ENCODE results near the gene ATP5F1A. TPM values are rescaled to one million over a fixed set of nuclear protein-coding genes. Genes with fewer than 3 reads are reported as not detected.

Gene ATP5F1A
- total RNA-seq, 1 donor from 2014 or later, result 412 TPM

DNA sequence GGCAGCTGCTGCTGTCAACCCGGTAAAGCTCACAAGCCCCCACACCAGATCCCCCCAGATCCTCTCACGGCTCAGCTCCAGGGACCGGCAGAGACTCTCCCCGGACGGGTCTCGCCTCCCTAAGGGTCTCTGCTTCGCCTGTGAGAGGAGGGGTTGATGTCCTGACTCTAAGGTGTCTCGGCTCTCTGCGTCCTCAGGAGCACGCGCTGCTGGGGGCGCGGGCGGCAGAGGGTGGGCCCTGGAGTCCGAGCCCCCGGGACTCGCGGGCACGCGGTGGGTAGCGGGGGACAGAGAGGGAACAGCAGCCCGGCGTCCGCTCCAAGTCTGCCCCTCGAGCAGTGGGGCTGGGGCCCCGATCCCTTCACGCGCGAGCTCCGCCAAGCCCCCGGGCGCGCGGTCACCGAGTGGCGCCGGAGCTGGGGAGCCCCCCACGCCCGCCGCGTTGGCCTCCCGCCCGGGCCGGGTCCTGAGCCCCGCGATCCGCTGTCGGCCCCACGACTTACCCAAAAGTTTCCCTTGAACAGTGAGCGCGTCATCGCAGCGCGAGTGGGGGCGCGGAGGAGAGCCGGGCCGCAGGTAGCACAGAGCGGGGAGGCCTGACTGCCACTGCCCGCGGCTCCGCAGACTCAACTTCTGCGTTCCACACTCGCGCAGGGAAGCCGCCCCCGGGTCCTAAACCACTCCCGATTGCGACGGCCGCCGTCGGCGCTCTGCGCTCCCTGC is 26.3 kb downstream of the ATP5F1A start, which contains the start of gene PSTPIP2:
Gene PSTPIP2 (minus strand): TSS at position 608 of the 723 bp plus-strand sequence. CDS start 72 bp downstream, at position 536.
- intact Hi-C loops (cut with micrococcal nuclease), result loop anchor here (2.0 to 10.0 kb wide), 7 partner anchors 17 to 797 kb away; partner anchors contain the start of genes HAUS1 and SLC14A1
- peak; percentile 55 for DNase-seq (ENCODE audit: low spot score)
- Mint-ChIP-seq H3K4me1 (ENCODE audit: low read depth) (peaks cover 44% of the 10 kb centered on the region), H3K27me3 (ENCODE audit: insufficient read depth) (peaks cover 3% of the 10 kb centered on the region), H3K36me3 (ENCODE audit: low read depth) (peaks cover 6% of the 10 kb centered on the region), H3K9me3 (no peaks in the 10 kb centered on the region), H3K4me3 (peak within 1 kb of the TSS; percentile 84), H3K27ac (peak within 1 kb of the TSS; percentile 86)

- no peak for DNase-seq (ENCODE audit: low spot score)
- Mint-ChIP-seq H3K4me3 (peak overlapping the region; percentile 82), H3K27me3 (ENCODE audit: insufficient read depth) (peaks cover 3% of the 10 kb centered on the region), H3K4me1 (ENCODE audit: low read depth) (peaks cover 44% of the 10 kb centered on the region), H3K36me3 (ENCODE audit: low read depth) (peaks cover 6% of the 10 kb centered on the region), H3K27ac (peak overlapping the region; percentile 65), H3K9me3 (no peaks in the 10 kb centered on the region)
- intact Hi-C loops (cut with micrococcal nuclease), result loop anchor here (2.0 to 10.0 kb wide), 3 partner anchors 16 to 796 kb away; partner anchors contain the start of gene SLC14A1
These were observed 27.1 kb downstream of the ATP5F1A start for GRCh38 chr18:46070815-46071652.

GRCh38 chr18:46070232-46070631 is 27.9 kb downstream of the ATP5F1A start:
- intact Hi-C loops (cut with micrococcal nuclease), result loop anchor here (2.0 to 10.0 kb wide), 3 partner anchors 15 to 795 kb away; partner anchors contain the start of gene SLC14A1
- no peaks in the 10 kb centered on the region for H3K9me3 Mint-ChIP-seq
- H3K27ac Mint-ChIP-seq, result no peak overlapping the region
- no peak for DNase-seq (ENCODE audit: low spot score)
- H3K4me3 Mint-ChIP-seq, result no peak overlapping the region
- H3K36me3 Mint-ChIP-seq (ENCODE audit: low read depth), result peaks cover 4% of the 10 kb centered on the region
- H3K4me1 Mint-ChIP-seq (ENCODE audit: low read depth), result peaks cover 44% of the 10 kb centered on the region
- H3K27me3 Mint-ChIP-seq (ENCODE audit: insufficient read depth), result peaks cover 3% of the 10 kb centered on the region

DNA sequence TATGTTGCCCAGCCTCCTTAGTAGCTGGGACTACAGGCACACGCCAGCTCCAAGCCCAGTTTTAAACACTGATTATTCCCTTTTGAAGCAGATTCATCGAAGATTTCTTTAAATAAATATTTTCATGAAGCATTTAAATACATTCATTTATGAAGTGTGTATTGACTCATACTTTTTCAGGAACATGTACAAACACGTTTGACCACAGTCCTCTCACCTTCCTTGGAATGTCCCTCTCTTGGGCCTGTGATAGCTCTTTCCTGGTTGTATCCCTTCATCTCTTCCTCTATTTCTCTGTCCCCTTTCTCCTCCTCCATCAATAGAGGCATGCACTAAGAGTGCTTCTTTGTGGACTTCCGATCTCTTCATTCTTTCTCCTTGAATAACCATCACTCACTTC is 28.6 kb downstream of the ATP5F1A start:
- Mint-ChIP-seq H3K36me3 (ENCODE audit: low read depth) (peaks cover 4% of the 10 kb centered on the region), H3K4me1 (ENCODE audit: low read depth) (peaks cover 44% of the 10 kb centered on the region)
- intact Hi-C loops (cut with micrococcal nuclease), result loop anchor here (1.0 kb wide), 1 partner anchor 56 kb away; no protein-coding TSS in a partner anchor

GRCh38 chr18:46068763-46069162 is 29.3 kb downstream of the ATP5F1A start:
- Mint-ChIP-seq H3K36me3 (ENCODE audit: low read depth) (peaks cover under 1% of the 10 kb centered on the region), H3K4me3 (peak overlapping the region; percentile 5), H3K27ac (no peak overlapping the region), H3K9me3 (no peaks in the 10 kb centered on the region), H3K27me3 (ENCODE audit: insufficient read depth) (peaks cover 3% of the 10 kb centered on the region), H3K4me1 (ENCODE audit: low read depth) (peaks cover 39% of the 10 kb centered on the region)
- intact Hi-C loops (cut with micrococcal nuclease), result loop anchor here (1.0 kb wide), 1 partner anchor 55 kb away; no protein-coding TSS in a partner anchor
- no peak for DNase-seq (ENCODE audit: low spot score)

More for the DNA sequence above, 28.6 kb downstream of the ATP5F1A start:
- DNase-seq (ENCODE audit: low spot score), result no peak
- no peaks in the 10 kb centered on the region for H3K9me3 Mint-ChIP-seq
- H3K27ac Mint-ChIP-seq, result no peak overlapping the region
- H3K27me3 Mint-ChIP-seq (ENCODE audit: insufficient read depth), result peaks cover 3% of the 10 kb centered on the region
- H3K4me3 Mint-ChIP-seq, result peak overlapping the region; percentile 37

GRCh38 chr18:46067438-46068007 is 30.6 kb downstream of the ATP5F1A start:
- no peaks in the 10 kb centered on the region for H3K9me3 Mint-ChIP-seq
- H3K4me1 Mint-ChIP-seq (ENCODE audit: low read depth), result peaks cover 27% of the 10 kb centered on the region
- no peak overlapping the region for H3K4me3 Mint-ChIP-seq
- H3K27me3 Mint-ChIP-seq (ENCODE audit: insufficient read depth), result no peaks in the 10 kb centered on the region
- H3K27ac Mint-ChIP-seq, result no peak overlapping the region
- H3K36me3 Mint-ChIP-seq (ENCODE audit: low read depth), result no peaks in the 10 kb centered on the region
- no peak for DNase-seq (ENCODE audit: low spot score)
- intact Hi-C loops (cut with micrococcal nuclease), result no loop called here

- no peak overlapping the region for H3K27ac Mint-ChIP-seq
- no peaks in the 10 kb centered on the region for H3K36me3 Mint-ChIP-seq (ENCODE audit: low read depth)
- no peak for DNase-seq (ENCODE audit: low spot score)
- H3K4me3 Mint-ChIP-seq, result no peak overlapping the region
- no peaks in the 10 kb centered on the region for H3K9me3 Mint-ChIP-seq
- H3K4me1 Mint-ChIP-seq (ENCODE audit: low read depth), result no peaks in the 10 kb centered on the region
- no peaks in the 10 kb centered on the region for H3K27me3 Mint-ChIP-seq (ENCODE audit: insufficient read depth)
- intact Hi-C loops (cut with micrococcal nuclease), result no loop called here
These were observed 35.3 kb downstream of the ATP5F1A start for GRCh38 chr18:46062781-46063180.

DNA sequence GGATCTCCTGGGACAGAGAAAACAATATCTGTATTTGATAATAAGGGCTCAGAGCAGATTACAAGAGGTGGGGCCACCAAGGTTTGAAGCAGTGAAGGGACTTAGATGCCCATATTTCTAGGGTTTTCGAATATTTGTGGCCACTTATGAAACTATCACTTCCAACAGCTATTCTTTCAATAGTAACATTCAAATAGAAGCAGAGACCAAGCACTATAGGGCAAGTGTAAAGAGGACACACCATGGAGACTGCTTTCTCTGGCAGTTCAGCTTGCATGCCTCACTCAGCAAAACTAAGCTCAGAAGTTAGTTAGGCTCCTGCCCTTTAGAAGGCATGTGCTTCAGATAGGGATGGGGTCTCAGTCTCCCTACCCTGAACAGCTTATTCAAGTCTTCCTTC is 36.3 kb downstream of the ATP5F1A start:
- Mint-ChIP-seq H3K36me3 (ENCODE audit: low read depth) (no peaks in the 10 kb centered on the region), H3K9me3 (no peaks in the 10 kb centered on the region), H3K27ac (no peak overlapping the region), H3K4me3 (no peak overlapping the region), H3K4me1 (ENCODE audit: low read depth) (no peaks in the 10 kb centered on the region), H3K27me3 (ENCODE audit: insufficient read depth) (no peaks in the 10 kb centered on the region)
- intact Hi-C loops (cut with micrococcal nuclease), result no loop called here
- DNase-seq (ENCODE audit: low spot score), result no peak

GRCh38 chr18:46061387-46061786 is 36.7 kb downstream of the ATP5F1A start:
- intact Hi-C loops (cut with micrococcal nuclease), result no loop called here
- Mint-ChIP-seq H3K36me3 (ENCODE audit: low read depth) (no peaks in the 10 kb centered on the region), H3K9me3 (no peaks in the 10 kb centered on the region), H3K27ac (no peak overlapping the region), H3K4me3 (no peak overlapping the region), H3K27me3 (ENCODE audit: insufficient read depth) (no peaks in the 10 kb centered on the region), H3K4me1 (ENCODE audit: low read depth) (peaks cover 1% of the 10 kb centered on the region)
- DNase-seq (ENCODE audit: low spot score), result no peak

DNA sequence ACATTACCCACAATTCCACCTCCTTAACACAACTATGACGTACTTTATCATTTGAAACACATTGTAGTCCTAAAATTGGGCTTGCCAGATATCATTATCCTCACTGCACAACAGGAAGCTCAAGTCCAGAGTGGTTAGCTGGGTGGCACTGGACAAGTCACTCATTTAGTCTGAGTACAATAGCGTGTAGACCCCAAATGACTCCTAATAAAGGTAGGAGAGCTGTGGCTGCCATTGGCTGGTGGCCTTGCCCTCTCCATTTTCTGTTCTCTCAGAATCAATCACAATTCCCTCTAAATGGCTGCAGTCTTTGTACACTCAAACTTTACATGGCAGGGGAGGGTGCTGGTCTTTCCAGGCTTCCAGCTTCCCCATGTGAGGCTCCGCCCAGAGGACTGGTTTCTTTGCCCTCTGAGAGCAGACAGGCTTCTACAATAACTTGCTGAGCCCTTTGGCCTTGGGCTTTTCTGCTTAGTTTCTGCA is 37.7 kb downstream of the ATP5F1A start:
- no peak for DNase-seq (ENCODE audit: low spot score)
- intact Hi-C loops (cut with micrococcal nuclease), result no loop called here
- peaks cover 11% of the 10 kb centered on the region for H3K4me1 Mint-ChIP-seq (ENCODE audit: low read depth)
- H3K27me3 Mint-ChIP-seq (ENCODE audit: insufficient read depth), result no peaks in the 10 kb centered on the region
- H3K9me3 Mint-ChIP-seq, result no peaks in the 10 kb centered on the region
- H3K4me3 Mint-ChIP-seq, result no peak overlapping the region
- H3K27ac Mint-ChIP-seq, result no peak overlapping the region
- H3K36me3 Mint-ChIP-seq (ENCODE audit: low read depth), result no peaks in the 10 kb centered on the region

- Mint-ChIP-seq H3K36me3 (ENCODE audit: low read depth) (peaks cover 2% of the 10 kb centered on the region), H3K4me1 (ENCODE audit: low read depth) (peaks cover 36% of the 10 kb centered on the region), H3K9me3 (no peaks in the 10 kb centered on the region), H3K27ac (peak overlapping the region; percentile 57), H3K4me3 (peak overlapping the region; percentile 40), H3K27me3 (ENCODE audit: insufficient read depth) (no peaks in the 10 kb centered on the region)
- DNase-seq (ENCODE audit: low spot score), result no peak
- intact Hi-C loops (cut with micrococcal nuclease), result loop anchor here (2.0 kb wide), 2 partner anchors 15 kb away; no protein-coding TSS in a partner anchor
These were observed 42.3 kb downstream of the ATP5F1A start for GRCh38 chr18:46055838-46056230.

Data from activated T-helper 1 cell treated with anti-CD3 and anti-CD28 coated beads, Interleukin-12 subunit alpha, Interleukin-12 subunit beta, Interleukin-2, Interleukin-4 antibody, amounts not matched to agents 30 ng/mL and 10 ng/mL and 1 ng/mL, durations not matched to agents 14 hours and 24 hours and 36 hours (primary cell).